ENCODE data around the gene PRXL2A. TPM values are rescaled to one million over a fixed set of nuclear protein-coding genes. Genes with fewer than 3 reads are reported as not detected.

Gene PRXL2A
- polyA plus RNA-seq, 1 experiment = 1.0 TPM

DNA sequence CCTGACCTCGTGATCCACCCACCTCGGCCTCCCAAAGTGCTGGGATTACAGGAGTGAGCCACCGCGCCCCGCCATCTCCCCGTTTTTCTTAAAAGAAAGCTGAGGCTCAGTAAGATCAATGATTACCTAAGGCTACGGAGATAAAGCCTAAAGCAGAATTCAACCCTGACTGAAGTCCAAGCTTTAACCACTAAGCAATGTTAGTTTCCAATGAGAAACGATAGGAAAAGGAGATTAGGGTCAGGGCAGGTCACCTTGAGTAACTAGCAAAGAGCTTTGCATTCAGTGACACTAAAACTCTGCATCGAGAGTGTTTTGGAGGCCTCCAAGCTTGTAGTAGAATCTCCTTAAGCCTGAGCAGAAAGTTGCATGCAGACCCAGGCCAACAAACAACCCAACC is 17.6 kb upstream of the PRXL2A start:
- Histone ChIP-seq H3K36me3 (ENCODE audit: control insufficient read depth, insufficient read depth, low read length) (no peaks in the 10 kb centered on the region), H3K27me3 (ENCODE audit: control insufficient read depth, insufficient read depth, low read length) (no peaks in the 10 kb centered on the region), H3K4me3 (ENCODE audit: low read depth, low read length) (no peak overlapping the region)
- DNase-seq (ENCODE audit: low read depth) = no peak
- ChIA-PET CTCF (interaction anchor here (0.6 kb wide), 1 partner anchor 115 kb away, joined by 3 read pairs; no protein-coding TSS in a partner anchor), POLR2A (no interaction called here)
- TF ChIP-seq, protein P1, sequence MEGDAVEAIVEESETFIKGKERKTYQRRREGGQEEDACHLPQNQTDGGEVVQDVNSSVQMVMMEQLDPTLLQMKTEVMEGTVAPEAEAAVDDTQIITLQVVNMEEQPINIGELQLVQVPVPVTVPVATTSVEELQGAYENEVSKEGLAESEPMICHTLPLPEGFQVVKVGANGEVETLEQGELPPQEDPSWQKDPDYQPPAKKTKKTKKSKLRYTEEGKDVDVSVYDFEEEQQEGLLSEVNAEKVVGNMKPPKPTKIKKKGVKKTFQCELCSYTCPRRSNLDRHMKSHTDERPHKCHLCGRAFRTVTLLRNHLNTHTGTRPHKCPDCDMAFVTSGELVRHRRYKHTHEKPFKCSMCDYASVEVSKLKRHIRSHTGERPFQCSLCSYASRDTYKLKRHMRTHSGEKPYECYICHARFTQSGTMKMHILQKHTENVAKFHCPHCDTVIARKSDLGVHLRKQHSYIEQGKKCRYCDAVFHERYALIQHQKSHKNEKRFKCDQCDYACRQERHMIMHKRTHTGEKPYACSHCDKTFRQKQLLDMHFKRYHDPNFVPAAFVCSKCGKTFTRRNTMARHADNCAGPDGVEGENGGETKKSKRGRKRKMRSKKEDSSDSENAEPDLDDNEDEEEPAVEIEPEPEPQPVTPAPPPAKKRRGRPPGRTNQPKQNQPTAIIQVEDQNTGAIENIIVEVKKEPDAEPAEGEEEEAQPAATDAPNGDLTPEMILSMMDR (IDR thresholded peaks at IDR 0.05; ENCODE audit: insufficient read depth, low read depth, low read length) = no peak

DNA sequence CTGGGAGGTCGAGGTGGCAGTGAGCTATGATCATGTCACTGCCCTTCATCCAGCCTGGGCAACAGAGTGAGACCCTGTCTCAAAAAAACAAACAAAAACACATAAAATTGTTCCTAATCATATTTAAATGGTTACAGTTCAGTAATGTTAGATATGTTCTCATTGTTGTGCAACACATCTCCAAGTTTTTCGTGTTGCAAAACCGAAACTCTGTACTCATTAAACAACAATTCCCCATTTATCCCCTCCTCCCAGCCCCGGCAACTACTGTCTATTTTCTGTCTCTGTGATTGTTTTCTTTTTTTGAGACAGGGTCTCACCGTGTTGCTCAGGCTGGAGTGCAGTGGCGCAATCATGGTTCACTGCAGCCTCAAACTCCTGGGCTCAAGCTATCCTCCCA is 16.1 kb upstream of the PRXL2A start:
- Histone ChIP-seq H3K36me3 (ENCODE audit: control insufficient read depth, insufficient read depth, low read length) (no peaks in the 10 kb centered on the region), H3K27me3 (ENCODE audit: control insufficient read depth, insufficient read depth, low read length) (no peaks in the 10 kb centered on the region), H3K4me3 (ENCODE audit: low read depth, low read length) (no peak overlapping the region)
- TF ChIP-seq, protein P1 (IDR thresholded peaks at IDR 0.05; ENCODE audit: insufficient read depth, low read depth, low read length) = no peak
- no peak for DNase-seq (ENCODE audit: low read depth)
- ChIA-PET POLR2A (no interaction called here), CTCF (interaction anchor here (0.7 kb wide), 1 partner anchor 533 kb away, joined by 3 read pairs; no protein-coding TSS in a partner anchor)

DNA sequence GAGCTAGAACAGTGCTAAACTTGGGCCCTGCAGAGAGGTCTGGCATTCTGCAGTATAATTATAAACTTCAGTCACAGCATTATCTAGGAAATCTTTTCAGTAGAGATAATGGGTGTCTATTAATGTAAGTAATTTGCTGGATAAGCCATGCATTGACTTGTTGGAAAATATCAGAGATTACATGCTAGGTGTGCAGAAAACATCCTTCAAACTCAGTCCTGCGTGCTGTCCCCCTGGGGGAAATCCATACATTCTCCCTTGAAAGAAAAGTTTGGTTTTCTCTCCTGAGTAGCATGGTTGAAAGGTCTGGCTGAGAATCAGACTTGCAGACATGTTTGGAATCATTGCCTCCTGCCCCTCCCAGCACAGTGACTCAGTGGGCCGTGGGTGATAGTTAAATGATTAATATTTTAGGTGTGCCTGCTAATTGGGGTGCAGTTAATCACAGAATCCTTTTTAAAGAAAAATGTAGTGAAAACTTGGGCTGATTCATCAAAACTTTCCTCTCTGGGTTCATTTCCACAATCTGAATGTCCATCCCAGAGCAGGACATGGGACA is 13.9 kb upstream of the PRXL2A start:
- ChIA-PET CTCF (no interaction called here), POLR2A (interaction anchor here (1.1 kb wide), 1 partner anchor 112 kb away, joined by 3 read pairs; no protein-coding TSS in a partner anchor)
- TF ChIP-seq, protein P1 (IDR thresholded peaks at IDR 0.05; ENCODE audit: insufficient read depth, low read depth, low read length) = no peak

DNA sequence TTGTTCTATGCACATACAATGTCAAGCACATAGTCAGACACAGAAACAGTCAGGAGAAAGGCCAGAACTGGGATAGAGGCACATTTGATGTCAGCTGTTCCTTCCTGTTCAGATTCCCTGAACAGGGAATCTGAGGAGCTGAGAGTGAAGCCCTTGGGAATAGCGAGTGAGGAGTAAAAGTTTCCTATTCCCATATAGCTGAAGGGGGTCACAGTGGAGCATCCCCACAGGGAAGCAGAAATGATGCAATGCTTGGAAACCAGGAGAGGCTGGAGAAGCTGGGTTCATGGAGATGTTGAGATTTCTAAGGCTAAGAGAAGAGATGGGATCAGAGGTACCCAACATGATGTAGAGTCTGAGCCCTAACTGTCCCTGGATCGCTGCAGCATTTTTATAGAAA is 11.3 kb upstream of the PRXL2A start:
- CTCF ChIA-PET = interaction anchor here (0.5 to 1.1 kb wide), 4 partner anchors 11 to 266 kb away, joined by 3 to 5 read pairs (median 4); partner anchors contain the start of gene PRXL2A
- DNase-seq (ENCODE audit: low read depth) = no peak
- Histone ChIP-seq H3K4me3 (ENCODE audit: low read depth, low read length) (no peak overlapping the region), H3K36me3 (ENCODE audit: control insufficient read depth, insufficient read depth, low read length) (no peaks in the 10 kb centered on the region), H3K27me3 (ENCODE audit: control insufficient read depth, insufficient read depth, low read length) (no peaks in the 10 kb centered on the region)
- TF ChIP-seq, protein P1 (IDR thresholded peaks at IDR 0.05; ENCODE audit: insufficient read depth, low read depth, low read length) = no peak
- POLR2A ChIA-PET = no interaction called here

More for the DNA sequence above, 13.9 kb upstream of the PRXL2A start:
- no peaks in the 10 kb centered on the region for H3K36me3 ChIP-seq (ENCODE audit: control insufficient read depth, insufficient read depth, low read length)
- H3K27me3 ChIP-seq (ENCODE audit: control insufficient read depth, insufficient read depth, low read length) = no peaks in the 10 kb centered on the region
- H3K4me3 ChIP-seq (ENCODE audit: low read depth, low read length) = no peak overlapping the region
- DNase-seq (ENCODE audit: low read depth) = no peak

DNA sequence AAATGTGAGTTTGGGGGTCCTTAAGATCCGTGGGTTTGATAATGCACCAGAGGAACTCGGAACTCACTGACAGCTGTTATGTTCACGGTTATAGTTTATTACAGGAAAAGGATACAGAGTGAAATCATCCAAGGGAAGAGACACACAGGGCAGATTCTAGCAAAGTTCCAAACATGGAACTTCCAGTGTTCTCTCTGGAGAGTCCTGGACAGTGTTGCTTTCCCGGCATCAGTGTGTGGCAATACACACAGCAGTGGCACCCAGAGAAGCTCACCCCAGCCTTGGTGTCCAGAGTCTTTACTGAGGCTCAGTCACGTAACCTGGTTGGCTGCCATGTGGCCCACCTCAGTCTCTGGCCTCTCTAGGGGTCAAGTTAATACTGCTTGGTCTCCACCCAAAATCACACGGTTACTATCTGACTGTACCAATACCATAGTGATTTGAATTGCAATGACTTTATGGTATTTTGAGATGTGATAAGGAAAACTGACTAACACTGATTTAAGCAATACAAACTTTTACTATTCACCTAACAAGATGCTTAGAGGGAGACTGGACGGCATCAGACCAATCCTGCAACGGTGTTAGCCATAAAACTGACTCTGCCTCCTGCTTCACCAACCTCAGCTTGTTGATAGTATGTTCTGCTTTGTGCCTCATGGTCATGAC is 8.1 kb upstream of the PRXL2A start:
- no peaks in the 10 kb centered on the region for H3K36me3 ChIP-seq (ENCODE audit: control insufficient read depth, insufficient read depth, low read length)
- POLR2A ChIA-PET = no interaction called here
- TF ChIP-seq, protein P1 (IDR thresholded peaks at IDR 0.05; ENCODE audit: insufficient read depth, low read depth, low read length) = no peak
- CTCF ChIA-PET = no interaction called here
- no peak overlapping the region for H3K4me3 ChIP-seq (ENCODE audit: low read depth, low read length)
- H3K27me3 ChIP-seq (ENCODE audit: control insufficient read depth, insufficient read depth, low read length) = 0 out of 2 replicates have a peak, but pooled peaks cover 2% of the 10 kb centered on the region
- no peak for DNase-seq (ENCODE audit: low read depth)

All from BJ (cell line).